Measurements from ENCODE around the gene HES5. TPM values are rescaled to one million over a fixed set of nuclear protein-coding genes. Genes with fewer than 3 reads are reported as not detected.
A peak's percentile ranks its signal among the peaks of the same experiment; 100 is the strongest.

HES5 gene
- total and polyA plus RNA-seq, 10 of the 15 experiments (the other 5 are each of a cell fraction or from before 2014, with no cell fraction given) = 0.12 to 0.15 TPM; not detected in 8

DNA sequence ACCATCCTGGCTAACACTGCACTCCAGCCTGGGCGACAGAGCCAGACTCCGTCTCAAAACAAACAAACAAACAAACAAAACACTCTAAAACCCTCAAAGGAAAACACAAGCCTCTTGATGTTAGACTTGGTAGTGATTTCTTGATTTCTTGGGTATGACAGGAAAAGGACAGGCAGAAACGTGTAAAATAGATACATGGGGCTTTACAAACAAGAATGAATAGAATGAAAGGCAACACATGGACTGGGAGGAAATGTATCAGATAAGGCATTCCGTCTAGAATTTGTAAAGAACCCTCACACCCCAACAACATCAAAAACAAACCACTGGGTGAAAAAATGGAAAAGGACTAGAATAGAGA lies 48.7 kb upstream of the HES5 start (continued):
- 0 out of 2 replicates have a peak, but pooled peaks have one; percentile 2 for TF ChIP-seq NFIC (IDR thresholded peaks at IDR 0.05; ENCODE audit: low read depth, low read length)
- TF ChIP-seq, protein P1, sequence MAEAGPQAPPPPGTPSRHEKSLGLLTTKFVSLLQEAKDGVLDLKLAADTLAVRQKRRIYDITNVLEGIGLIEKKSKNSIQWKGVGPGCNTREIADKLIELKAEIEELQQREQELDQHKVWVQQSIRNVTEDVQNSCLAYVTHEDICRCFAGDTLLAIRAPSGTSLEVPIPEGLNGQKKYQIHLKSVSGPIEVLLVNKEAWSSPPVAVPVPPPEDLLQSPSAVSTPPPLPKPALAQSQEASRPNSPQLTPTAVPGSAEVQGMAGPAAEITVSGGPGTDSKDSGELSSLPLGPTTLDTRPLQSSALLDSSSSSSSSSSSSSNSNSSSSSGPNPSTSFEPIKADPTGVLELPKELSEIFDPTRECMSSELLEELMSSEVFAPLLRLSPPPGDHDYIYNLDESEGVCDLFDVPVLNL (IDR thresholded peaks at IDR 0.05; ENCODE audit: low read depth, low read length) = no peak
- no peak for TF ChIP-seq EGR1 (IDR thresholded peaks at IDR 0.05; ENCODE audit: borderline replicate concordance in 1 of 2, low read depth in 2 of 2, low read length in 2 of 2)
- no peak for TF ChIP-seq MXI1 (IDR thresholded peaks at IDR 0.05; ENCODE audit: low read depth, low read length)
- no peak for TF ChIP-seq KDM1A (IDR thresholded peaks at IDR 0.05; ENCODE audit: borderline replicate concordance)
- TF ChIP-seq, protein P2, sequence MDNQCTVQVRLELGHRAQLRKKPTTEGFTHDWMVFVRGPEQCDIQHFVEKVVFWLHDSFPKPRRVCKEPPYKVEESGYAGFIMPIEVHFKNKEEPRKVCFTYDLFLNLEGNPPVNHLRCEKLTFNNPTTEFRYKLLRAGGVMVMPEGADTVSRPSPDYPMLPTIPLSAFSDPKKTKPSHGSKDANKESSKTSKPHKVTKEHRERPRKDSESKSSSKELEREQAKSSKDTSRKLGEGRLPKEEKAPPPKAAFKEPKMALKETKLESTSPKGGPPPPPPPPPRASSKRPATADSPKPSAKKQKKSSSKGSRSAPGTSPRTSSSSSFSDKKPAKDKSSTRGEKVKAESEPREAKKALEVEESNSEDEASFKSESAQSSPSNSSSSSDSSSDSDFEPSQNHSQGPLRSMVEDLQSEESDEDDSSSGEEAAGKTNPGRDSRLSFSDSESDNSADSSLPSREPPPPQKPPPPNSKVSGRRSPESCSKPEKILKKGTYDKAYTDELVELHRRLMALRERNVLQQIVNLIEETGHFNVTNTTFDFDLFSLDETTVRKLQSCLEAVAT (IDR thresholded peaks at IDR 0.05) = 0 out of 2 replicates have a peak, but pooled peaks have one; percentile 38
- no peak for TF ChIP-seq YBX1 (IDR thresholded peaks at IDR 0.05)
- TF ChIP-seq RAD21 (IDR thresholded peaks at IDR 0.05; ENCODE audit: insufficient read depth, low read depth, low read length) = no peak
- TF ChIP-seq, protein P3, sequence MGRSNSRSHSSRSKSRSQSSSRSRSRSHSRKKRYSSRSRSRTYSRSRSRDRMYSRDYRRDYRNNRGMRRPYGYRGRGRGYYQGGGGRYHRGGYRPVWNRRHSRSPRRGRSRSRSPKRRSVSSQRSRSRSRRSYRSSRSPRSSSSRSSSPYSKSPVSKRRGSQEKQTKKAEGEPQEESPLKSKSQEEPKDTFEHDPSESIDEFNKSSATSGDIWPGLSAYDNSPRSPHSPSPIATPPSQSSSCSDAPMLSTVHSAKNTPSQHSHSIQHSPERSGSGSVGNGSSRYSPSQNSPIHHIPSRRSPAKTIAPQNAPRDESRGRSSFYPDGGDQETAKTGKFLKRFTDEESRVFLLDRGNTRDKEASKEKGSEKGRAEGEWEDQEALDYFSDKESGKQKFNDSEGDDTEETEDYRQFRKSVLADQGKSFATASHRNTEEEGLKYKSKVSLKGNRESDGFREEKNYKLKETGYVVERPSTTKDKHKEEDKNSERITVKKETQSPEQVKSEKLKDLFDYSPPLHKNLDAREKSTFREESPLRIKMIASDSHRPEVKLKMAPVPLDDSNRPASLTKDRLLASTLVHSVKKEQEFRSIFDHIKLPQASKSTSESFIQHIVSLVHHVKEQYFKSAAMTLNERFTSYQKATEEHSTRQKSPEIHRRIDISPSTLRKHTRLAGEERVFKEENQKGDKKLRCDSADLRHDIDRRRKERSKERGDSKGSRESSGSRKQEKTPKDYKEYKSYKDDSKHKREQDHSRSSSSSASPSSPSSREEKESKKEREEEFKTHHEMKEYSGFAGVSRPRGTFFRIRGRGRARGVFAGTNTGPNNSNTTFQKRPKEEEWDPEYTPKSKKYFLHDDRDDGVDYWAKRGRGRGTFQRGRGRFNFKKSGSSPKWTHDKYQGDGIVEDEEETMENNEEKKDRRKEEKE (IDR thresholded peaks at IDR 0.05) = no peak
- TF ChIP-seq IKZF2 (IDR thresholded peaks at IDR 0.05) = peak in 1 of 2 experiments; percentile 18; a peak in 1 of 4 replicates
